Hepatocyte (in vitro differentiated cells): Measurements from ENCODE around the gene DMXL1.

Experiments
- EZH2 ChIP-seq: fragments of 200-600 bp; sonication (generic); IDR thresholded peaks from 2 replicates; pipeline ENCODE4 v1.6.1; 2016; ENCODE audit warnings: antibody characterized with exemption, mild to moderate bottlenecking, borderline replicate concordance
- EZH2phosphoT487 ChIP-seq: fragments of 200-600 bp; sonication (generic); IDR thresholded peaks from one replicate; pipeline ENCODE4 v1.6.1; 2018; ENCODE audit warnings: antibody characterized with exemption, mild to moderate bottlenecking, low read depth, moderate library complexity; ENCODE audit not compliant: unreplicated experiment, severe bottlenecking

DNA sequence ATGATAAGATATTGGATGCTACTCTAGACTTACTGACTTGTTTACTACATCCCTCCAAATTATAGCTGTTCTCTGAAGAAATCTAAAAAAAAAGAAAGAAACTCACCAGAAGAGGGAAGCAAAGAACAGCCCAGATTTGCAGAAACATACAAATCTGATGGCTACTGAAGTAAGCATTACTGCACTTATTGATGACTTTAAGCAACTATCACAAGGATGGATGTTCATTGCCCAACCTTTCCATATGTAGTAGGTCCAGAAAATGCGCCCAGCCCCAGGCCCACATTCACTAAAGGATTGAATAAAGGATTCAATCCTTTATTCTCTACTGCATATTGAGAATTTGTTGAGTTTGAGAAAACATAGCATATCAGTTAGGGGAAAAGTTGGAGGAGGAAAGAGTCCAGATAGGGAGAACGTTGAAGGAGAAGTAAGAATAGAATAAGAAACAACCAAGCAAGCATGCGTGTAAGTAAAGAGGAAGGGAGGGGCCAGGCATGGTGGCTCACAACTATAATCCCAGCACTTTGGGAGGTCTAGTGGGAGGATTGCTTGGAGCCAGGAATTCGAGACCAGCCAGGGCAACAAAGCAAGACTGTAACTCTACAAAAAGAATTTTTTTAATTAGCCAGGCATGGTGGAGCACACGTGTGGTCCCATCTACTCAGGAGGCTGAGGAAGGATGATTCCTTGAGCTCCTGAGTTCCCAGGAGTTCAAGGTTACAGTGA is 48.7 kb upstream of the DMXL1 start:
- no peak for TF ChIP-seq EZH2phosphoT487
- TF ChIP-seq EZH2: no peak
